GM23248 (cell line): ENCODE measurements around the gene MTG2.

Experiments used
- EZH2 ChIP-seq: fragments of 200-600 bp; sonication (generic); IDR thresholded peaks from 2 replicates; pipeline ENCODE4 v1.6.1; 2018; ENCODE audit warnings: antibody characterized with exemption, mild to moderate bottlenecking; ENCODE audit not compliant: insufficient read depth, poor library complexity, severe bottlenecking
- EZH2phosphoT487 ChIP-seq: fragments of 200-600 bp; sonication (generic); IDR thresholded peaks from 2 replicates; pipeline ENCODE4 v1.6.1; 2018; ENCODE audit warnings: antibody characterized with exemption, moderate library complexity, mild to moderate bottlenecking, low read depth; ENCODE audit not compliant: insufficient read depth

DNA sequence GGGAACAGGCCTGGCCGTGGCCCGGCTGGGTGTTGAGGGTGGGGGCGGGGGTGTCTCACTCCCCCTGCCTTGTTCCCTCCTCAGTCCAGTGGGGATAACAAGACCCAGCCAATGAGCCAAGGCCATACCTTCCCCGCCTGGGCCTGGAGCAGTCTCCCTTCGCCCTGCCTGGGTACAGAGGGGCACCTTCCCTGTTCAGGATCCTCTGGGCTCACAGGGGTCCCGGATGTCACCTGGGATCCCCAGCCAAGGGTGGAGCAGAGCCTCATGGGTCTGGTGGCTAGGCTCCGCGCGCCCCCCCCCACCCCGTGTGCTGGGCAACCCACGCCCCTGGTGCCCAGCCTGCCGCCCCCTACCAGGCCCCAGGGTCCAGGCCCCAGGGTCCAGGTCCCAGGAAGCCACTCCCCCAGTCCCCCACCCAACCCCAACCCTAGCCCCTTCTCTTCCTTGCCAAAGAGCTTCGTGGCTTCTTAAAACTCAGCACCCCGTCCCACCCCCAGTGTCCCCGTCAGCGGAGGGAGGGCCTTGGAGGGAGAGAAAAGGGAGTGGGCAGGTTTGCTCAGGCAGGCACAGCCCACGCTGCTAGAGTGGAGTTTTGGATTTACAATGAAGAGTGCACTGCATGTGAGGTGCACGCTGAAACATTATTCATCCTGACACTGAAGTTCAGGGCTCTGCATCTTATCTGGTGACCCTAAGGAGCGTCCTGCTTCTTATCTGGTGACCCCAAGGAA, 25.4 kb downstream of the MTG2 start:
- TF ChIP-seq EZH2 (no peak), EZH2phosphoT487 (no peak)
